Esophagus muscularis mucosa (tissue), 4 donors: ENCODE data around the gene WTAP. TPM values are rescaled to one million over a fixed set of nuclear protein-coding genes. Genes with fewer than 3 reads are reported as not detected.

ENCODE experiments used
- DNase-seq: peaks from one replicate; pipeline ENCODE4 v3.0.0-alpha.2; 2017; ENCODE audit errors: extremely low spot score
- H3K27ac ChIP-seq, 4 donors: fragments of 200-600 bp; sonication (generic); replicated peaks in 1 of 4; 1 replicate in 3 of 4; 2 replicates in 1 of 4; pipeline ENCODE4 v1.5.1; 2016 to 2019; ENCODE audit warnings: mild to moderate bottlenecking in 1 of 4
- H3K27me3 ChIP-seq, 4 donors: fragments of 200-600 bp; sonication (generic); one replicate each; pipeline versions ENCODE4 v1.5.1 to v1.6.0; 2016 to 2019
- H3K36me3 ChIP-seq, 4 donors: fragments of 200-600 bp; sonication (generic); one replicate each; pipeline ENCODE4 v1.5.1; 2016 to 2019
- H3K4me1 ChIP-seq, 4 donors: fragments of 200-600 bp; sonication (generic); one replicate each; pipeline ENCODE4 v1.5.1; 2016 to 2019
- H3K4me3 ChIP-seq, 4 donors: fragments of 200-600 bp; sonication (generic); 1 replicate in 2 of 4; 2 replicates in 2 of 4; pipeline ENCODE4 v1.5.1; 2016 to 2019; ENCODE audit warnings: mild to moderate bottlenecking in 4 of 4, moderate library complexity in 1 of 4
- H3K9me3 ChIP-seq, 4 donors: fragments of 200-600 bp; sonication (generic); 1 replicate in 3 of 4; 2 replicates in 1 of 4; pipeline ENCODE4 v1.5.1; 2016 to 2019
- CTCF ChIP-seq, 3 experiments: fragments of 200-600 bp in 2 of 3; fragments of 450-650 bp in 1 of 3; sonication (generic) in 2 of 3; IDR thresholded peaks; one replicate each; pipeline ENCODE4 v1.5.1; 2017 to 2019; ENCODE audit warnings: antibody characterized with exemption in 3 of 3, mild to moderate bottlenecking in 2 of 3, moderate library complexity in 1 of 3
- EP300 ChIP-seq: sonication (generic); formaldehyde crosslinking; IDR thresholded peaks from one replicate; pipeline ENCODE4 v1.6.1; 2017; ENCODE audit warnings: antibody characterized with exemption
- POLR2A ChIP-seq: fragments of 450-650 bp; IDR thresholded peaks from one replicate; pipeline ENCODE4 v1.6.1; 2017; ENCODE audit warnings: antibody characterized with exemption, moderate library complexity, mild to moderate bottlenecking, low read depth
- POLR2AphosphoS5 ChIP-seq, 2 donors: sonication (generic); formaldehyde crosslinking; IDR thresholded peaks; one replicate each; pipeline ENCODE4 v1.6.1; 2017; ENCODE audit warnings: antibody characterized with exemption in 2 of 2
- WGBS: methylation state at CpG from one replicate; pipeline ENCODE4 v1.1.5; 2018; 5-methylcytosine and 5-hydroxymethylcytosine counted together
- intact Hi-C: fragments of 100-400 bp; cut with DNase I; formaldehyde crosslinking; loops from one replicate; pipeline ENCODE4 v1.15.1; 2023
- small RNA-seq, 3 donors: library from RNA; depleted of rRNA; stranded (forward); fragments of <200 nt; gene quantifications; one replicate each; pipeline ENCODE3, GENCODE V24; 2016
- total RNA-seq, 4 donors: library from RNA; depleted of rRNA; stranded (reverse); fragments of >200 nt; gene quantifications; one replicate each; pipeline versions ENCODE4 v1.1.0 to v1.2.1, GENCODE V29; 2016

The WTAP gene
- total RNA-seq, 4 donors from 2014 or later = 62.7 to 96.9 (median 75.3) TPM

GRCh38 chr6:159804504-159804903 lies 77.2 kb downstream of the WTAP start:
- Histone ChIP-seq H3K9me3 (no peaks in the 10 kb centered on the region), H3K4me3 (no peak overlapping the region), H3K27ac (no peak overlapping the region), H3K27me3 (no peaks in the 10 kb centered on the region), H3K36me3 (peaks cover 0 to 14% (median 10%) of the 10 kb centered on the region in 4 donors), H3K4me1 (no peaks in the 10 kb centered on the region)
- 89% methylated on average over 10 of the region's 10 CpGs for WGBS
- DNase-seq = no peak
- intact Hi-C loops = no loop called here
- TF ChIP-seq POLR2AphosphoS5 (IDR thresholded peaks at IDR 0.05) = no peak

- intact Hi-C loops = no loop called here
- Histone ChIP-seq H3K4me1 (no peaks in the 10 kb centered on the region), H3K4me3 (no peak overlapping the region), H3K9me3 (no peaks in the 10 kb centered on the region), H3K27ac (no peak overlapping the region), H3K36me3 (peaks cover 0 to 4% (median under 1%) of the 10 kb centered on the region in 4 donors), H3K27me3 (no peaks in the 10 kb centered on the region)
- WGBS = 90% methylated on average over 6 of the region's 6 CpGs
- no peak for TF ChIP-seq CTCF (IDR thresholded peaks at IDR 0.05)
- TF ChIP-seq EP300 = no peak
- no peak for TF ChIP-seq POLR2AphosphoS5 (IDR thresholded peaks at IDR 0.05)
- no peak for TF ChIP-seq POLR2A
- no peak for DNase-seq
Measured at GRCh38 chr6:159805440-159806020, 78.2 kb downstream of the WTAP start.

Small RNAs within 50 kb of the gene (small RNA-seq; reads per million reads assigned to genes)
- 0 reads per million in 3 donors for gene RNU4ATAC18P
- gene SNORA20 = 46.8 to 85.5 (median 72.8) reads per million in 3 donors
- gene SNORA29 = 0 reads per million in 3 donors

Other genes with a start within 250 kb of the WTAP start
- gene SOD2, start 34.3 kb upstream of the WTAP start, total RNA-seq = 100 to 1,000 TPM; 147 to 927 (median 395) TPM
- gene ACAT2, start 34.5 kb downstream of the WTAP start, total RNA-seq = 1 to 10 TPM; 4.7 to 9.1 (median 6.9) TPM
- 100 to 1,000 TPM; 103 to 140 (median 121) TPM for gene TCP1, start 62.1 kb downstream of the WTAP start, total RNA-seq
- 10 to 100 TPM; 63.3 to 92.9 (median 69.2) TPM for gene MRPL18, start 63.0 kb downstream of the WTAP start, total RNA-seq
- under 1 TPM in 1 of 4 donors, not detected in 3; 0.23 TPM for gene PNLDC1, start 72.8 kb downstream of the WTAP start, total RNA-seq
- gene MAS1, start 163.5 kb downstream of the WTAP start, total RNA-seq = not detected
- 10 to 100 TPM; 43.6 to 75.3 (median 58.4) TPM for gene IGF2R, start 241.6 kb downstream of the WTAP start, total RNA-seq